ENCODE results near the gene SNCAIP. TPM values are rescaled to one million over a fixed set of nuclear protein-coding genes. Genes with fewer than 3 reads are reported as not detected.

The SNCAIP gene
- total RNA-seq, 3 donors from 2014 or later (not counting 1 experiment from before 2014, with no cell fraction given), result 0.73 TPM; not detected in 2

DNA sequence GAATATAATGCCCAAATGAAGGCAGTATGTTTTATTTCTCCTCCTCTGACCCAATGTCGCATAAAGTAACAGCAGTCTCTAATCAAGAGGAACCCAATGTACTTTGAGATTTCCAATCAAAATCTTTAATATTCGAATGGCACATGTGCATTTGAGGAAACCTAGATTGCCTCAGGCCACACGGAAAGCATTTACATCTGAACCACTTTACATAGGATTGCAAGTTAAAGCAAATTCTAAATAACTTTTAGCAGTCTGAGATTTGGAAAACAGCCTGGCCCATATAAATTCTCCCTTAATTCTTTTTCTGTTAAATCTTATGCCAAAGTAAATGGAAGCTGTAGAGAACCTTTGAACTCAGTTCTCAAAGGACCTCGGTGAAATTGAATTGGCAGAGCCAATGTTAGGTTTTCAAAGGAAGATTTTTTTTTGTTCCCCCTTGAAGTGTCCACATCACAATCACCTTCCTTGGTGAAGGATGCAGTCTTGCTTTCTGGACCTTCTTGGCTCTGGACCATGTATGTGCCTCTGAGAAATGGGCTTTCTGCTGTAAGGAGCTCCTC, 57.3 kb downstream of the SNCAIP start:
- no peaks in the 10 kb centered on the region for H3K27me3 ChIP-seq (ENCODE audit: control insufficient read depth, insufficient read depth, low read length)
- DNase-seq (no peak), ATAC-seq (no peak)
- TF ChIP-seq, protein P1, sequence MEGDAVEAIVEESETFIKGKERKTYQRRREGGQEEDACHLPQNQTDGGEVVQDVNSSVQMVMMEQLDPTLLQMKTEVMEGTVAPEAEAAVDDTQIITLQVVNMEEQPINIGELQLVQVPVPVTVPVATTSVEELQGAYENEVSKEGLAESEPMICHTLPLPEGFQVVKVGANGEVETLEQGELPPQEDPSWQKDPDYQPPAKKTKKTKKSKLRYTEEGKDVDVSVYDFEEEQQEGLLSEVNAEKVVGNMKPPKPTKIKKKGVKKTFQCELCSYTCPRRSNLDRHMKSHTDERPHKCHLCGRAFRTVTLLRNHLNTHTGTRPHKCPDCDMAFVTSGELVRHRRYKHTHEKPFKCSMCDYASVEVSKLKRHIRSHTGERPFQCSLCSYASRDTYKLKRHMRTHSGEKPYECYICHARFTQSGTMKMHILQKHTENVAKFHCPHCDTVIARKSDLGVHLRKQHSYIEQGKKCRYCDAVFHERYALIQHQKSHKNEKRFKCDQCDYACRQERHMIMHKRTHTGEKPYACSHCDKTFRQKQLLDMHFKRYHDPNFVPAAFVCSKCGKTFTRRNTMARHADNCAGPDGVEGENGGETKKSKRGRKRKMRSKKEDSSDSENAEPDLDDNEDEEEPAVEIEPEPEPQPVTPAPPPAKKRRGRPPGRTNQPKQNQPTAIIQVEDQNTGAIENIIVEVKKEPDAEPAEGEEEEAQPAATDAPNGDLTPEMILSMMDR (IDR thresholded peaks at IDR 0.05), result no peak
- H3K9me3 Mint-ChIP-seq, result peaks cover 12 to 16% of the 10 kb centered on the region in 2 donors
- no peaks in the 10 kb centered on the region for H3K4me1 Mint-ChIP-seq
- no peak overlapping the region for H3K27ac ChIP-seq (ENCODE audit: low read length)
- 88% methylated on average over 4 of the region's 4 CpGs for WGBS (ENCODE audit: insufficient coverage)
- no peaks in the 10 kb centered on the region for H3K4me1 ChIP-seq (ENCODE audit: control insufficient read depth, insufficient read depth, low read length)
- H3K4me3 Mint-ChIP-seq, result no peak overlapping the region
- no peaks in the 10 kb centered on the region for H3K36me3 ChIP-seq (ENCODE audit: control insufficient read depth, insufficient read depth, low read length)
- intact Hi-C loops (cut with micrococcal nuclease), result no loop called here
- H3K4me3 ChIP-seq (ENCODE audit: low read length), result no peak overlapping the region
- no peaks in the 10 kb centered on the region for H3K9me3 ChIP-seq (ENCODE audit: control insufficient read depth, insufficient read depth, low read length)
- no peaks in the 10 kb centered on the region for H3K27me3 Mint-ChIP-seq (ENCODE audit: low read depth in 2 of 2)
- H3K27ac Mint-ChIP-seq, result no peak overlapping the region
- no peaks in the 10 kb centered on the region for H3K36me3 Mint-ChIP-seq

DNA sequence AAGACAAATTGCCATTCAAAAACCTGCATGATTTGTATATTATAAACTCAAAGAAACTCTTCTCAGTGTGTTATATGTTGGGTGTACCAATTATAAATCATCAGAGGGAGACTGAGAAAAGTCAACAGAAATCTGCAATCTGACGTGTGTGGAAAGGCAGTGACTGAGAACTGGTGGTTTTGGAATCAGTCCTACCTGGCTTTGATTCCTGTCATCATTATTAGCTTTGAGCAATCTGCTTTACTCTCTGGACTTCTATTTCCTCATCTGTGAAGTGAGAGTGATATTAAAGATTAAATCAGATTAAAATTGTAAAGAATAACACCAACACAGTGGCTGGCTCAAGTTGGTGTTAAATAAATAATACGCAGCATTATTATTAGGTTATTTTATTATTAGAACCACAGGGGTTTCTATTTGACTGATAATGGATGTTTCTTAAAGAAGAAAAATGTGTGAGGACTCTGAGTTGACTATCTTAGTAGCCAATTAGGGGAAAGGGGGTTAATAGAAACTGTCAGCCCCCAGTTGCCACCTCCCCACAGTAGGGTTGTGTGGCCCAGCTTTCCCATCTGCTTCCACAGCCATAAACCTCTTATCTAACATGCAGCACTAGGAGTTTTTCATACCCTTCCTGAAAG, 59.6 kb downstream of the SNCAIP start:
- Mint-ChIP-seq H3K36me3 (no peaks in the 10 kb centered on the region), H3K4me3 (no peak overlapping the region), H3K27ac (no peak overlapping the region), H3K4me1 (no peaks in the 10 kb centered on the region), H3K27me3 (ENCODE audit: low read depth in 2 of 2) (no peaks in the 10 kb centered on the region), H3K9me3 (peaks cover 7 to 10% of the 10 kb centered on the region in 2 donors)
- no peak overlapping the region for H3K27ac ChIP-seq (ENCODE audit: low read length)
- intact Hi-C loops (cut with micrococcal nuclease), result no loop called here
- no peak for DNase-seq
- H3K4me1 ChIP-seq (ENCODE audit: control insufficient read depth, insufficient read depth, low read length), result no peaks in the 10 kb centered on the region
- no peaks in the 10 kb centered on the region for H3K27me3 ChIP-seq (ENCODE audit: control insufficient read depth, insufficient read depth, low read length)
- no peaks in the 10 kb centered on the region for H3K9me3 ChIP-seq (ENCODE audit: control insufficient read depth, insufficient read depth, low read length)
- 80% methylated on average over 1 of the region's 2 CpGs for whole genome bisulfite sequencing (ENCODE audit: insufficient coverage)
- no peaks in the 10 kb centered on the region for H3K36me3 ChIP-seq (ENCODE audit: control insufficient read depth, insufficient read depth, low read length)
- H3K4me3 ChIP-seq (ENCODE audit: low read length), result no peak overlapping the region
- TF ChIP-seq, protein P1 (IDR thresholded peaks at IDR 0.05), result no peak
- ATAC-seq, result no peak

DNA sequence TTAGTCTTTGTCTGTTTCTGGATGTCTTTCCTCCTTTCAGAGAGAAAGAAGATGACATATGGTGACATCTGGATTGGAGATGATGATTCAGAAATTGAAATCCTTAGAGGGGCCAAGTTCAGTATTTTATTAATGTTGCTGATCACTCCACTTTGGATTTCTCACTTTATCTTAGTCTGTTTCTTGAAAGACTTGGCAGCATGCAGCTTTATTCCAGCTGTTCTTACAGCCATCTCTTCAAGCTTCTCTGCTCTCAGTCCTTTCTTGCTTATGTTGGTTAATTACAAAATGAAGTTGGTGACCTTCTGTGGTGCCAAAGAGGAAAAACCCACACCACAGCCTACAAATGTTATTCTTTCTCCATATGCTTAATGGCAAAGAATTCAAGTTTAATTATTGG, 62.1 kb downstream of the SNCAIP start:
- Mint-ChIP-seq H3K4me1 (no peaks in the 10 kb centered on the region), H3K4me3 (no peak overlapping the region), H3K36me3 (no peaks in the 10 kb centered on the region), H3K27me3 (ENCODE audit: low read depth in 2 of 2) (no peaks in the 10 kb centered on the region), H3K9me3 (peaks cover 4% of the 10 kb centered on the region in 2 donors), H3K27ac (no peak overlapping the region)
- TF ChIP-seq, protein P1 (IDR thresholded peaks at IDR 0.05), result no peak
- Histone ChIP-seq H3K4me3 (ENCODE audit: low read length) (no peak overlapping the region), H3K9me3 (ENCODE audit: control insufficient read depth, insufficient read depth, low read length) (no peaks in the 10 kb centered on the region), H3K36me3 (ENCODE audit: control insufficient read depth, insufficient read depth, low read length) (no peaks in the 10 kb centered on the region), H3K4me1 (ENCODE audit: control insufficient read depth, insufficient read depth, low read length) (no peaks in the 10 kb centered on the region), H3K27me3 (ENCODE audit: control insufficient read depth, insufficient read depth, low read length) (no peaks in the 10 kb centered on the region), H3K27ac (ENCODE audit: low read length) (no peak overlapping the region)
- no peak for DNase-seq
- intact Hi-C loops (cut with micrococcal nuclease), result no loop called here
- no peak for ATAC-seq

DNA sequence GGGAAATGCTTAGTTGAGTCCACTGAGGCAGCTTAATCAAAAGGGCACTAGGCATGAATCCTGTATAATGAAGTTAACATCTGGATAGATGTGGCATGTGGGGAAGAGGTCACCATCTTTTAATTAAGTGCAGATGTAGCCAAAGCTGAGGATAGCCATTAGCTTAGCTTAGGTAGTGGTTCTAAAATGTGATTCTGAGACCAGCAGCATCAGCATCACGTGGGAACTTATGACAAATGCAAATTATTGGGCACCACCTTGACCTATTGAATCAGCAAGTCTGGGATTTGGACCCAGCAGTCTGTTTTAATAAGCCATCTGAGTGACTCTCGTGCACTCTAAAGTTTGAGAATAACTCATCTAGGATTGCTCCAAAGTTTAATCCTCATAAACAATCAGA, 63.8 kb downstream of the SNCAIP start:
- no peaks in the 10 kb centered on the region for H3K4me1 Mint-ChIP-seq
- H3K27me3 Mint-ChIP-seq (ENCODE audit: low read depth in 2 of 2), result no peaks in the 10 kb centered on the region
- H3K4me3 Mint-ChIP-seq, result no peak overlapping the region
- Histone ChIP-seq H3K36me3 (ENCODE audit: control insufficient read depth, insufficient read depth, low read length) (no peaks in the 10 kb centered on the region), H3K9me3 (ENCODE audit: control insufficient read depth, insufficient read depth, low read length) (no peaks in the 10 kb centered on the region), H3K27ac (ENCODE audit: low read length) (no peak overlapping the region), H3K4me1 (ENCODE audit: control insufficient read depth, insufficient read depth, low read length) (no peaks in the 10 kb centered on the region), H3K27me3 (ENCODE audit: control insufficient read depth, insufficient read depth, low read length) (no peaks in the 10 kb centered on the region), H3K4me3 (ENCODE audit: low read length) (no peak overlapping the region)
- ATAC-seq (no peak), DNase-seq (no peak)
- no peak overlapping the region for H3K27ac Mint-ChIP-seq
- intact Hi-C loops (cut with micrococcal nuclease), result no loop called here
- 67% methylated on average over 2 of the region's 2 CpGs for WGBS (ENCODE audit: insufficient coverage)
- H3K9me3 Mint-ChIP-seq, result peaks cover 4% of the 10 kb centered on the region in 2 donors
- H3K36me3 Mint-ChIP-seq, result no peaks in the 10 kb centered on the region
- TF ChIP-seq, protein P1 (IDR thresholded peaks at IDR 0.05), result no peak

Measured in natural killer cell (primary cell).